GM23338 (cell line): Measurements from ENCODE around the gene PNLIP.

ENCODE experiments used
- CREB1 ChIP-seq: fragments of 250-450 bp; sonication (Bioruptor Pico); IDR thresholded peaks from 2 replicates; pipeline ENCODE4 v1.5.0; 2020; ENCODE audit warnings: low read depth, mild to moderate bottlenecking, moderate library complexity
- CTCF ChIP-seq, 2 experiments: fragments of 200-600 bp in 1 of 2; sonication (generic) in 1 of 2; conservative IDR thresholded peaks; 2 replicates each; pipeline versions ENCODE4 v1.5.1 to v1.6.1; 2016 to 2017; ENCODE audit warnings: antibody characterized with exemption in 2 of 2, low read depth in 2 of 2, mild to moderate bottlenecking in 2 of 2, moderate library complexity in 1 of 2
- EZH2 ChIP-seq: fragments of 200-600 bp; sonication (generic); IDR thresholded peaks from one replicate; pipeline ENCODE4 v1.8.0; 2017; ENCODE audit warnings: antibody characterized with exemption, mild to moderate bottlenecking, low read depth; ENCODE audit not compliant: unreplicated experiment
- JUNB ChIP-seq: IDR thresholded peaks from one replicate; pipeline ENCODE4 v1.6.1; 2016; ENCODE audit warnings: antibody characterized with exemption; ENCODE audit not compliant: unreplicated experiment
- NANOG ChIP-seq: IDR thresholded peaks from 2 replicates; pipeline ENCODE4 v1.6.1; 2016; ENCODE audit warnings: antibody characterized with exemption, borderline replicate concordance
- POLR2AphosphoS5 ChIP-seq: IDR thresholded peaks from 2 replicates; pipeline ENCODE4 v1.6.1; 2016; ENCODE audit warnings: antibody characterized with exemption, low read depth
- STAT1 ChIP-seq: IDR thresholded peaks from one replicate; pipeline ENCODE4 v1.6.1; 2016; ENCODE audit warnings: antibody characterized with exemption; ENCODE audit not compliant: unreplicated experiment

GRCh38 chr10:116590590-116591444 is 45.1 kb downstream of the PNLIP start, which contains the start of gene PNLIPRP1:
- no peak for TF ChIP-seq CTCF (conservative IDR thresholded peaks at IDR 0.05; ENCODE audit: low read depth in 2 of 2)
- TF ChIP-seq EZH2 = no peak
- no peak for TF ChIP-seq JUNB
- TF ChIP-seq POLR2AphosphoS5 = no peak
- no peak for TF ChIP-seq STAT1
- TF ChIP-seq CREB1 (CRISPR knock-in tag) = no peak
- no peak for TF ChIP-seq NANOG
